Neural cell (in vitro differentiated cells): ENCODE measurements around the gene PRTG.

ENCODE experiments used
- MXI1 ChIP-seq: fragments of 450-650 bp; conservative IDR thresholded peaks from 2 replicates; pipeline ENCODE4 v1.6.1; 2014; ENCODE audit warnings: antibody characterized with exemption, mild to moderate bottlenecking; ENCODE audit not compliant: poor library complexity, severe bottlenecking
- POLR2AphosphoS5 ChIP-seq: IDR thresholded peaks from 2 replicates; pipeline ENCODE4 v1.6.1; 2012
- RAD21 ChIP-seq: fragments of 450-650 bp; conservative IDR thresholded peaks from 2 replicates; pipeline ENCODE4 v1.6.1; 2014; ENCODE audit warnings: antibody characterized with exemption, mild to moderate bottlenecking, moderate library complexity
- TF ChIP-seq, protein P1 (sequence below): fragments of 450-650 bp; IDR thresholded peaks from 2 replicates; pipeline ENCODE4 v1.5.1; 2014; ENCODE audit warnings: antibody characterized with exemption, mild to moderate bottlenecking, moderate library complexity; ENCODE audit not compliant: poor library complexity, severe bottlenecking

DNA sequence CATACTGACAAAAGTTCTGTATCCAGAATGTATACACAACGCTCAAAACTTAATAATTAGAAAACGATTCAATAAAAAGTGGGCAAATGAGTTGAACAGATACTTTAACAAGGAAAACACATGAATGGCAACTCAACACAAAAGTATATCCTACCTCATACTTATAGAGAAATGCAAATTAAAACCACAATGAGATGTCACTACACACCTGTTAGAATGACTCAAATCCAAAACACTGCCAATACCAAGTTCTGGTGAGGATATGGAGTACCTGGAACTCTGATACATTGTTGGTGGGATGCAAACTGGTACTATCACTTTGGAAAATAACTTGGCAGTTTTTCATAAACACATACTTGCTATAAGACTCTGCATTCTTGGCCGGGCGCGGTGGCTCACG lies 42.1 kb downstream of the PRTG start:
- no peak for TF ChIP-seq RAD21
- TF ChIP-seq, protein P1, sequence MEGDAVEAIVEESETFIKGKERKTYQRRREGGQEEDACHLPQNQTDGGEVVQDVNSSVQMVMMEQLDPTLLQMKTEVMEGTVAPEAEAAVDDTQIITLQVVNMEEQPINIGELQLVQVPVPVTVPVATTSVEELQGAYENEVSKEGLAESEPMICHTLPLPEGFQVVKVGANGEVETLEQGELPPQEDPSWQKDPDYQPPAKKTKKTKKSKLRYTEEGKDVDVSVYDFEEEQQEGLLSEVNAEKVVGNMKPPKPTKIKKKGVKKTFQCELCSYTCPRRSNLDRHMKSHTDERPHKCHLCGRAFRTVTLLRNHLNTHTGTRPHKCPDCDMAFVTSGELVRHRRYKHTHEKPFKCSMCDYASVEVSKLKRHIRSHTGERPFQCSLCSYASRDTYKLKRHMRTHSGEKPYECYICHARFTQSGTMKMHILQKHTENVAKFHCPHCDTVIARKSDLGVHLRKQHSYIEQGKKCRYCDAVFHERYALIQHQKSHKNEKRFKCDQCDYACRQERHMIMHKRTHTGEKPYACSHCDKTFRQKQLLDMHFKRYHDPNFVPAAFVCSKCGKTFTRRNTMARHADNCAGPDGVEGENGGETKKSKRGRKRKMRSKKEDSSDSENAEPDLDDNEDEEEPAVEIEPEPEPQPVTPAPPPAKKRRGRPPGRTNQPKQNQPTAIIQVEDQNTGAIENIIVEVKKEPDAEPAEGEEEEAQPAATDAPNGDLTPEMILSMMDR, result no peak
- TF ChIP-seq MXI1, result no peak
- TF ChIP-seq POLR2AphosphoS5, result no peak
